CD14-positive monocyte (primary cell): ENCODE results near the gene NR3C1. TPM values are rescaled to one million over a fixed set of nuclear protein-coding genes. Genes with fewer than 3 reads are reported as not detected.

Experiments
- DNase-seq, 3 donors: peaks; one replicate each; pipeline ENCODE4 v3.0.0-alpha.2; 2011 to 2022
- H2AFZ ChIP-seq: 2 replicates; pipeline ENCODE4 v1.6.0; 2012; ENCODE audit warnings: mild to moderate bottlenecking, low read depth, low read length, inconsistent platforms; ENCODE audit not compliant: insufficient read depth, poor library complexity, severe bottlenecking
- H3K27ac ChIP-seq, 2 donors: 1 replicate in 1 of 2; 2 replicates in 1 of 2; pipeline ENCODE4 v1.5.1; 2012 to 2013; ENCODE audit warnings: low read length in 2 of 2, control low read depth in 1 of 2, inconsistent platforms in 1 of 2, low read depth in 1 of 2, mild to moderate bottlenecking in 1 of 2
- H3K27me3 ChIP-seq, 2 donors: one replicate each; pipeline versions ENCODE4 v1.6.0 to v1.6.1; 2011 to 2013; ENCODE audit warnings: low read length in 2 of 2; ENCODE audit not compliant: control insufficient read depth in 2 of 2, insufficient read depth in 2 of 2
- H3K36me3 ChIP-seq, 2 donors: replicated peaks in 1 of 2; 1 replicate in 1 of 2; 2 replicates in 1 of 2; pipeline versions ENCODE4 v1.5.1 to v1.6.1; 2012 to 2013; ENCODE audit warnings: low read length in 2 of 2, control low read depth in 1 of 2, inconsistent platforms in 1 of 2, mild to moderate bottlenecking in 1 of 2; ENCODE audit not compliant: insufficient read depth in 2 of 2, control insufficient read depth in 1 of 2
- H3K4me1 ChIP-seq, 2 donors: 1 replicate in 1 of 2; 2 replicates in 1 of 2; pipeline versions ENCODE4 v1.5.1 to v1.6.1; 2012 to 2013; ENCODE audit warnings: low read length in 2 of 2, control low read depth in 1 of 2, inconsistent platforms in 1 of 2, mild to moderate bottlenecking in 1 of 2, moderate library complexity in 1 of 2; ENCODE audit not compliant: insufficient read depth in 2 of 2, control insufficient read depth in 1 of 2
- H3K4me2 ChIP-seq: replicated peaks from 2 replicates; pipeline ENCODE3; 2012; ENCODE audit warnings: low read length, moderate library complexity, mild to moderate bottlenecking; ENCODE audit not compliant: poor library complexity, severe bottlenecking; ENCODE audit errors: extremely low read depth
- H3K4me3 ChIP-seq, 3 experiments: fragments of 200-600 bp in 1 of 3; sonication (generic) in 1 of 3; replicated peaks in 1 of 3; 1 replicate in 2 of 3; 2 replicates in 1 of 3; pipeline ENCODE4 v1.5.1; 2011 to 2013; ENCODE audit warnings: low read length in 3 of 3, mild to moderate bottlenecking in 3 of 3, control low read depth in 2 of 3, low read depth in 2 of 3, inconsistent platforms in 1 of 3, moderate library complexity in 1 of 3
- H3K79me2 ChIP-seq: 2 replicates; pipeline ENCODE4 v1.6.0; 2012; ENCODE audit warnings: mild to moderate bottlenecking, control low read depth, inconsistent platforms, low read length, moderate library complexity; ENCODE audit not compliant: insufficient read depth
- H3K9ac ChIP-seq: 2 replicates; pipeline ENCODE4 v1.6.0; 2017; ENCODE audit warnings: low read length, mild to moderate bottlenecking; ENCODE audit not compliant: insufficient read depth, poor library complexity, severe bottlenecking
- H3K9me3 ChIP-seq, 2 donors: replicated peaks in 1 of 2; 1 replicate in 1 of 2; 2 replicates in 1 of 2; pipeline versions ENCODE4 v1.5.1 to v1.6.1; 2012 to 2013; ENCODE audit warnings: low read length in 2 of 2, control low read depth in 1 of 2; ENCODE audit not compliant: control insufficient read depth in 1 of 2, insufficient read depth in 1 of 2
- H4K20me1 ChIP-seq: 2 replicates; pipeline ENCODE4 v1.6.0; 2012; ENCODE audit warnings: mild to moderate bottlenecking, low read length, control low read depth, moderate library complexity; ENCODE audit not compliant: insufficient read depth
- H3K27ac Mint-ChIP-seq, 7 donors: one replicate each; pipeline ENCODE4 v1.8.0; 2020; ENCODE audit warnings: mild to moderate bottlenecking in 7 of 7, mixed read lengths in 7 of 7, moderate library complexity in 6 of 7, inconsistent platforms in 2 of 7
- H3K27me3 Mint-ChIP-seq, 3 donors: one replicate each; pipeline ENCODE4 v1.8.0; 2021 to 2022; ENCODE audit warnings: low read depth in 3 of 3, mild to moderate bottlenecking in 3 of 3, mixed read lengths in 3 of 3, moderate library complexity in 3 of 3, inconsistent platforms in 1 of 3
- H3K36me3 Mint-ChIP-seq, 2 donors: one replicate each; pipeline ENCODE4 v1.8.0; 2020; ENCODE audit warnings: mixed read lengths in 2 of 2, inconsistent platforms in 1 of 2, mild to moderate bottlenecking in 1 of 2
- H3K4me1 Mint-ChIP-seq: one replicate; pipeline ENCODE4 v1.8.0; 2020; ENCODE audit warnings: mild to moderate bottlenecking, mixed read lengths
- H3K4me3 Mint-ChIP-seq, 2 donors: one replicate each; pipeline ENCODE4 v1.8.0; 2020; ENCODE audit warnings: mild to moderate bottlenecking in 2 of 2, mixed read lengths in 2 of 2, moderate library complexity in 1 of 2
- H3K9me3 Mint-ChIP-seq, 7 donors: one replicate each; pipeline ENCODE4 v1.8.0; 2020 to 2022; ENCODE audit warnings: mixed read lengths in 7 of 7, mild to moderate bottlenecking in 6 of 7, moderate library complexity in 6 of 7, inconsistent platforms in 2 of 7
- WGBS: methylation state at CpG from one replicate; pipeline ENCODE4 v1.1.5; 2013; ENCODE audit warnings: missing lambda C conversion rate; ENCODE audit not compliant: insufficient coverage; 5-methylcytosine and 5-hydroxymethylcytosine counted together
- intact Hi-C, 2 donors: fragments of 100-400 bp; cut with micrococcal nuclease; formaldehyde crosslinking; loops; one replicate each; pipeline versions ENCODE4 v1.15.0 to v1.15.1; 2023
- polyA plus RNA-seq, 3 donors: library from polyadenylated mRNA; depleted of rRNA in 1 of 3; unstranded in 2 of 3; stranded (reverse) in 1 of 3; fragments of 300-500 nt in 2 of 3; fragments of >200 nt in 1 of 3; fragmentation: Illumina TruSeq in 2 of 3; gene quantifications; 1 replicate in 2 of 3; 2 replicates in 1 of 3; pipeline ENCODE4 v1.2.3, GENCODE V29; 2012 to 2021
- TF ChIP-seq, protein P1 (sequence below): fragments of 200-600 bp; IDR thresholded peaks from one replicate; pipeline ENCODE4 v1.8.0; 2022; ENCODE audit warnings: antibody characterized with exemption, mild to moderate bottlenecking

The NR3C1 gene
- polyA plus RNA-seq, 3 donors, result 25.4 to 82.8 (median 75.1) TPM

DNA sequence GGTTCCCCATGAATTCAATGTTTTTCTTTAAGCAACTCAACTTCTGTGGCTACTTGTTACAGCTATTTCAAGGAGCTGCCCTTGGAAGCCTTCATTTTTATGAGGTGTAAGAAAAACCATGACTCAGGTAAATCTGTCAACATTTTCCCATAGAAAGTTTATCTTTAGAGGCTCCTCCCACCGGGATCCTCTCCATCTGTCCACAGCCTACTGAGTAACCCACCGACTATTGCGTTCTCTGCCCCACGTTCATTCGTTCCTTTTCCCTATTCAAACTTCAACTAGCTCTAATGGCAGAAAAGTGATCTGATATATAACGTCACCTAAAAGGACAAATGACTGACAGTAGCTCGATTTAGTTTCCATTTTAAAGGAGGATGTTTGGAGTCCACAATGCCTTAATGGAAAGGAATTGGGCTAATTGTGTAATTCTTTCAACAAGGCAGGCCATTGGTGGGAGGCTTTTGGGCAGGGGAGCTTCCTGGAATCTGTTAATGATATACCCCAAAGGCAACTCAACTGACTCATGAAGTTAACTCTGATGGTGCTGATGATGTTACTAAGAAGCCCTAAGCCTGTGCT, 29.3 kb upstream of the NR3C1 start:
- Histone ChIP-seq H4K20me1 (no peaks in the 10 kb centered on the region), H3K9me3 (no peaks in the 10 kb centered on the region), H3K27ac (no peak overlapping the region), H3K4me1 (peaks cover 75 to 89% of the 10 kb centered on the region in 2 donors), H3K9ac (no peak overlapping the region), H3K27me3 (no peaks in the 10 kb centered on the region), H3K4me3 (no peak overlapping the region), H3K4me2 (no peak overlapping the region), H3K79me2 (peaks cover 9% of the 10 kb centered on the region), H3K36me3 (no peaks in the 10 kb centered on the region), H2AFZ (no peak overlapping the region)
- Mint-ChIP-seq H3K4me3 (no peak overlapping the region), H3K27me3 (peaks cover 0 to 5% (median 2%) of the 10 kb centered on the region in 3 donors), H3K9me3 (peaks cover 0 to 4% (median 0%) of the 10 kb centered on the region in 7 donors), H3K4me1 (peaks cover 84% of the 10 kb centered on the region), H3K27ac (peak overlapping the region in 3 of 7 donors; percentile 11 to 71 (median 35)), H3K36me3 (peaks cover 0 to 8% of the 10 kb centered on the region in 2 donors)
- intact Hi-C loops, result loop anchor here in 1 of 2 donors (10.0 kb wide), 2 partner anchors 132 to 362 kb away; no protein-coding TSS in a partner anchor
- TF ChIP-seq, protein P1, sequence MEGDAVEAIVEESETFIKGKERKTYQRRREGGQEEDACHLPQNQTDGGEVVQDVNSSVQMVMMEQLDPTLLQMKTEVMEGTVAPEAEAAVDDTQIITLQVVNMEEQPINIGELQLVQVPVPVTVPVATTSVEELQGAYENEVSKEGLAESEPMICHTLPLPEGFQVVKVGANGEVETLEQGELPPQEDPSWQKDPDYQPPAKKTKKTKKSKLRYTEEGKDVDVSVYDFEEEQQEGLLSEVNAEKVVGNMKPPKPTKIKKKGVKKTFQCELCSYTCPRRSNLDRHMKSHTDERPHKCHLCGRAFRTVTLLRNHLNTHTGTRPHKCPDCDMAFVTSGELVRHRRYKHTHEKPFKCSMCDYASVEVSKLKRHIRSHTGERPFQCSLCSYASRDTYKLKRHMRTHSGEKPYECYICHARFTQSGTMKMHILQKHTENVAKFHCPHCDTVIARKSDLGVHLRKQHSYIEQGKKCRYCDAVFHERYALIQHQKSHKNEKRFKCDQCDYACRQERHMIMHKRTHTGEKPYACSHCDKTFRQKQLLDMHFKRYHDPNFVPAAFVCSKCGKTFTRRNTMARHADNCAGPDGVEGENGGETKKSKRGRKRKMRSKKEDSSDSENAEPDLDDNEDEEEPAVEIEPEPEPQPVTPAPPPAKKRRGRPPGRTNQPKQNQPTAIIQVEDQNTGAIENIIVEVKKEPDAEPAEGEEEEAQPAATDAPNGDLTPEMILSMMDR, result no peak
- 67% methylated on average over 1 of the region's 7 CpGs for WGBS
- DNase-seq, result no peak

DNA sequence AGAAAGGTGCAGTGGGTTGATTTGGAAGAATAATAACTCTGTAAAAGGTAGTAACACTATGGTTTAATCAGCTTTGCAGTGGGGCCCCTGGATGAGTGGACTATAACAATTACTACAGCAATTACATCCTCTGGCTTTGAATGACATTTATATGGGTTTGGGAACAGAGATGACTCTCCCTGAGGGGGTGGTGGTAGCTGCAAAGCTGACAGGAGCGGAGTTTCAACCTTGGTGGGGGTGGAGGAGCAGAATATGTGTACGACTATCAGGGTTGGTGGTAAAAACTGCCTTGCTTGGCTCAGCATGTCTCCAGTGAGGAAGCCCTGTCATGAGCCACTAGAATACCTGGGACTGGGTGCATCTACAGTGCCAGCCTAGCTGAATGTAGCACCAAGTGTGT, 28.3 kb upstream of the NR3C1 start:
- intact Hi-C loops, result loop anchor here in 1 of 2 donors (10.0 kb wide), 2 partner anchors 133 to 363 kb away; no protein-coding TSS in a partner anchor
- peaks cover 0 to 8% of the 10 kb centered on the region in 2 donors for H3K36me3 Mint-ChIP-seq
- H3K4me2 ChIP-seq, result no peak overlapping the region
- TF ChIP-seq, protein P1, result no peak
- peaks cover 0 to 3% (median 0%) of the 10 kb centered on the region in 7 donors for H3K9me3 Mint-ChIP-seq
- H3K9ac ChIP-seq, result no peak overlapping the region
- H4K20me1 ChIP-seq, result no peaks in the 10 kb centered on the region
- peaks cover 78 to 90% of the 10 kb centered on the region in 2 donors for H3K4me1 ChIP-seq
- 100% methylated on average over 2 of the region's 2 CpGs for WGBS
- H3K27me3 Mint-ChIP-seq, result peaks cover 0 to 5% (median 2%) of the 10 kb centered on the region in 3 donors
- peaks cover 82% of the 10 kb centered on the region for H3K4me1 Mint-ChIP-seq
- H2AFZ ChIP-seq, result no peak overlapping the region
- no peak overlapping the region for H3K4me3 ChIP-seq
- H3K36me3 ChIP-seq, result no peaks in the 10 kb centered on the region
- H3K9me3 ChIP-seq, result no peaks in the 10 kb centered on the region
- no peak overlapping the region for H3K27ac ChIP-seq
- H3K27ac Mint-ChIP-seq, result no peak overlapping the region
- H3K79me2 ChIP-seq, result peaks cover 9% of the 10 kb centered on the region
- no peaks in the 10 kb centered on the region for H3K27me3 ChIP-seq
- DNase-seq, result no peak
- H3K4me3 Mint-ChIP-seq, result no peak overlapping the region
